ENCODE results near the gene ZNF473.
"Not testable (repeated sequence)": the region's sequence is repeated elsewhere in the genome, so short reads cannot be mapped to it uniquely, and the experiment has no call there.

The ZNF473 gene

GRCh38 chr19:50099696-50100095, 73.9 kb downstream of the ZNF473 start:
- DNase-seq (ENCODE audit: low read depth): not testable (repeated sequence)

- DNase-seq (ENCODE audit: low read depth): not testable (repeated sequence)
Observed at GRCh38 chr19:50100946-50101345, 75.1 kb downstream of the ZNF473 start.
